OCI-M1 (cell line): Measurements from ENCODE around the gene WDR91.
"Not testable (repeated sequence)": the region's sequence is repeated elsewhere in the genome, so short reads cannot be mapped to it uniquely, and the experiment has no call there.

Source experiments
- DNase-seq: peaks from one replicate; lab custom pipeline; 2025; lab: John Stamatoyannopoulos, UW

The WDR91 gene

DNA sequence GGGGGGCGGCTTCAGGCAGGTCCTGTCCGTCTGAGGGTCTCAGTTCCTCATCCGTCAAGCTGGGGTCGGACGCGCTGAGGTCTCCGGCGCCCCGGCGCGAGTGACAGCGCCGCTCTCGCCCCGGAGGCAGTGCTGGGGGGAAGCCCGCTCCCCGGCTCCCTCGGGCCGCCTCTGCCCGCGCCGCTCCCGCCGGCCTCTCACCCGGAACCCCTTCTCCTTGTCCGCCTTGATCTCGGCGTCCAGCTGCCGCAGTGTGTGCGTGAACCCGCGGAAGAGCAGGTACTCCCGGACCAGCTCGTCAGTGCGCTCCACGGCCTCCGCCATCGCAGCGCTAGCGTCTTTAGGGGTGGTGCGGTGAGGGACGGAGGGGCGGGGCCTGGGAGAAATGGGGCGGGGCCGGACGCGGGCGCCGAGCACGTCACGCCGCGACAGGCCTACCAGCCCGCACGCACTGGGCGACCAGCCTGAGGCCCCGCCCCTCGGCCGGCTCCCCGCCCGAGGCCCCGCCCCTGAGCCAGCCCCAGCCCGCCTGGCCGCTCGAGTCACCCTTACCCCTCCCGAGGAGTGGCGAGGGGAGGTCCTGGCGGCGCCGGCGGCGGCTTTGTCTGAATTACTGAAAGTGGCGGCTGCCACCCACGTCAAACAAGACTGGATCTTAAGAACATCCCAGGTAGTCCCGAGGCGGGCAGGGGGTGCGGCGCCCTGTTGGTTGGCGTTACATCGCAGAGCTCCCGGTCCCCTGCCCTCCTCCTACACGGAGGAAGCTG lies at the start of gene WDR91:
Gene WDR91 (minus strand): TSS at position 348 of the 767 bp plus-strand sequence. CDS start 24 bp downstream, at position 324.
- peak; percentile 92 for DNase-seq

DNA sequence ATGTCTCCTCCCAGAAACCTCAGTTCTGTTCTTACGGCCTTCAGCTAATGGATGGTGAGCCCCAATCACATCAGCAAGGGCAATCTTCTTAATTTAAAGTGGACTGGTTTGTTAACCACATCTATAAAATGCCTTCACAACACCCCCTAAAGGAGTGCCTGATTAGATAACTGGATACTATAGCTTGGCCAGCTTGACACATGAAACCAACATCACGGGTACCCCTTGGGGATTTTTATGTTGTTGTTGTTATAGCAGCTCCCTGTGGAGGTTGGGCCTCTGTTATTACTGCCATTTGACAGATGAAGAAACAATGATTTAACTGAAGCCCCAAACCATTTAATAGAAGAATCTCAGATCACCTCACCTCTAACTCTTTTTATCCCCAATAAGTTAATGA lies 49.1 kb upstream of the WDR91 start:
- DNase-seq = no peak

DNA sequence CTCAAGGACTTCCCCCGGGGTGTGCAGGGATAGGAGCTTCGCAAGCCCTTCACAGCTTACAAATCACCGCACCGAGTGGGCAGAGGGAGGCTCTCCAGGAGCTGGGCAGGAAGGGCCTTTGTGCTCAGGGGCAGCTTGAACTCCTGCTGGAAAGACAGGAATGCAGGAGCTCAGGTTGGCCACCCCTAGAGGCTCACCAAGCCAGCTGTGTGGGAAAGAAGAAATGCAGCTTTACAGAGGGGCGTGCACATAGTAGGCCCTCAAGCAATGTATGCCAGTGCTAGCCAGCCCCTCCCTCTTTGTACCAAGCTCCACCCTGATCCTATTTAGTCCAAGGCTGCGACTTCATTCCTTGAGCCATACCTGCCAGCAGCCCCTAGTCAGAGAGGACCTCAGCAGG lies 48.4 kb upstream of the WDR91 start:
- DNase-seq = no peak

DNA sequence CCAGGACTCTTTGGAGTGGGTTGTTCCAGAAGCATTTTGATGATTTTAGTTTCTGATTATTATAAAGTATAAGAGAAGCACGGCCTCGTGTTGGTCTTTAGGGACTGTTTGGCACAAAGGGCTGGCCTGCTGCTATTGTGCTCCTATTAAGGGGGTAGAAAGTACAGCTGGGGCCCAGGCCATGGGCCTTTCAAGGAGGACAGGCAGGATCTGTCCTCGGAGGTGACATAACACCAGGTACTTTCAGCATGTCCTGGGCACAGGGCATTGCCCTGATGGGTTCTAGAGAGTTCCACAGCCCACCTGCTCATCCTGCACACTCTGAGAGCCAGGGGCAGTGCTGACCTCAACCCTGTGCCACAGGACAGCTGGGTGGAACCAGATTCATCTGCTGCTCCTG lies 47.3 kb upstream of the WDR91 start:
- DNase-seq = no peak

DNA sequence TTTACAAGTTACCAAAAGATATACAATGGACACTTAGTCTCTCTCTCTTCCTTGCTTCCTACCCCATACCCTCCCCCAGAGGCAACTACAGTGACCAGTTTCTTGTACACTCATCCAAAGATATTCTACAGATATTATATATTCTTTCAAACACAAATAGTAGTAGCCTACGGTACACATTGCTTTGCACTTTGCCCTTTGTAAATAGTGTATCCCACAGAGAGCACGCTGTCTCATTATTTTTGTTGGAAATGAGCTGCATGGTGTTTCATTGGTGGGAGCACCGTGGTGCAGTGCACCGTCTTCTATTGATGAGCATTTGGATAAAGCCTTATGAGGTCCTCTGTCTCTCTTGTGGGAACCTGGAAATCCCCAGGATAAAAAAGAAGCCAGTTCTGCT lies 46.5 kb upstream of the WDR91 start:
- DNase-seq = no peak

DNA sequence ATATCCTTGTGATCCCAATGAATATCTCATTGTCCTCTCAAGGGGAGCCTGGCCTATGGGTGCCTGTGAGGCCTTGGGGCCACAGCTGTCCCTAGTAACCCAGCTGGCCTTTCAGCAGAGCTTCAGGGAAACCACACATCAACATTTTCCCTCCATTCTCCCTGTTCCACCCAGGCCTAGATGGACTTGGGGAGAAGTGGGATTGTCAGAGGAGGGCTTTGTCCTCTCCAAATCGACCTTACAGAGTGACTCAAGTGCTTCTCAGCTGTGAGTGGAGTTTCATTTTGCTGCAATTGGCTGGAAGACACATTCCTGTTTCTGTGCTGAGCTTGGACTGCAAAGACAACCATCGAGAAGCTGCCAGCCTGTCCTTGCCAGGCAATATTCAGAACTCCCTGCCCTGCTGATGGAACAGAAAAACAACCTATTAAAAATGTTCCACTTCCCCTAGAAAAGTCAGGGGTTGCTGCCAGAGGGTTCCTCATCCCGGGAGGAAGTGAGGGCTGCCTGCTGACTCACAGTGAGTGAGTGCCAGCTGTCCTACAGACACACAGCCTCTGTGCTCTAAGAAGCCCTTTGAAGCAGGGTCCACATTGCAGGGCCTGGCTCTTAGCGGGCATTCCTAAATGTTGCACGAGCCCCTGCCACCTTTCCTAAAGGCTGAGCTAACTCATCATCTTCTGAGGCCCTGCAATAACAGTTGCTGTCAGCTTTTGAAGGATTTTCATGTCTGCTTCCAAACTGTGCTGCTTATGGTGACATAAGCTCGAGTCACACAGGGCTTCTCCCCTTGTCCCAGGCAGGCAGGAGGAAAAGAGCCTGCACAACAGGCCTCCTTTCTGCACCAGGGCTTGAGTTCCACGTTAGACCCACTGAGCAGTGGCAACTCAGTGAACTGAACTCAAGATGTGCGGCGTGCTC lies 42.8 kb upstream of the WDR91 start:
- DNase-seq = peak; percentile 26

DNA sequence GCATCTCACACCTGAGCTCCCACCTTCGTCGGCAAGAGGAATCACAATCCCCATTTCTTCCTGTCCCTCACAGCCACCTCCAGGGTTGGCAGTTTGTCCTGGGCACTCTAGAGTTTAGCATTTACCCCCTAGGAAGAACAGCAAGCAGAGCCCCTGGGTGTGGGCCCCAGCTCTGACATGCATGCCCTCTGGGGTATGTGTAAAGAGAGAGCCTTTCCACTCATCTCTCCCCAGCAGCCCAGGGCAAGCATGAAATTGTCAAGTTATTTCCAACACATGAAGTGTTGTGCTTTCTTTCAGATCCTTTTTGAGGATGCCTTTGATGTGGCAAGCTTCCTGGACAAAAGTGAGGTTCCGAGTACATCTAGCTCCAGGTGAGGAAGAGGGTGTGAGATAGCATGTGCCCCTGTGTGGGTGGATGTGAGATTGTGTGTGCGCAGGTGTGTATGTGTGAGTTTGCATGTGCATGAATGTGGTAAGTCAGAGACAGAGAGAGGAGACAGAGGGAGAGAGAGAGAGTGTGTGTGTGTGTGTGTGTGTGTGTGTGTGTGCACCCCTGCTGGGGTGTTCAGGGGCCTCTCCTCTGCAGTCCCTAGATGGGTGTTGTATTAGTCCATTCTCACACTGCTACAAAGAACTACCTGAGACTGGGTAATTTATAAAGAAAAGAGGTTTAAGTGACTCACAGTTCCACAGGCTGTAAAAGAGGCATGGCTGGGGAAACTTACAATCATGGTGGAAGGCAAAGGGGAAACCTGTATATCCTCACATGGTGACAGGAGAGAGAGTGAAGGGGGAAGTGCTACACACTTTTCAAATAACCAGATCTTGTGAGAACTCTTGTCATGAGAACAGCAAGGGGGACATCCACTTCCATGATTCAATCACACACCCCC lies 40.4 kb upstream of the WDR91 start:
- no peak for DNase-seq

DNA sequence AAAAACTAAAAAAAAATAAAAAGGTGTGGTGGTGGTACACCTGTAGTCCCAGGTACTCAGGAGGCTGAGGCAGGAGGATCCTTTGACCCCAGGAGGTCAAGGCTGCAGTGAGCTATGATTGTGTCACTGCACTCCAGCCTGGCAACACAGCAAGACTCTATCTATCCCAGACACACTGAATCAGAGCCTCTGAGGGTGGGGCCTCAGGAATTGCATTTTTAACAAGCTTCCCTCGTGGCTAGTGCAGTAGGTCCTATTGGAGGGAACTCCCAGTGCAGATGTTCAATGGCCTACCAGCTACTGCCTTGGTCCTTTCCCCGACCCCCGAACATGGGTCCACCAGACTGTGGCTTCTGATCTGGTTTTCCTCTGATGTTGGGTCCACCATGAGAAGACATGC lies 37.2 kb upstream of the WDR91 start:
- DNase-seq = no peak

DNA sequence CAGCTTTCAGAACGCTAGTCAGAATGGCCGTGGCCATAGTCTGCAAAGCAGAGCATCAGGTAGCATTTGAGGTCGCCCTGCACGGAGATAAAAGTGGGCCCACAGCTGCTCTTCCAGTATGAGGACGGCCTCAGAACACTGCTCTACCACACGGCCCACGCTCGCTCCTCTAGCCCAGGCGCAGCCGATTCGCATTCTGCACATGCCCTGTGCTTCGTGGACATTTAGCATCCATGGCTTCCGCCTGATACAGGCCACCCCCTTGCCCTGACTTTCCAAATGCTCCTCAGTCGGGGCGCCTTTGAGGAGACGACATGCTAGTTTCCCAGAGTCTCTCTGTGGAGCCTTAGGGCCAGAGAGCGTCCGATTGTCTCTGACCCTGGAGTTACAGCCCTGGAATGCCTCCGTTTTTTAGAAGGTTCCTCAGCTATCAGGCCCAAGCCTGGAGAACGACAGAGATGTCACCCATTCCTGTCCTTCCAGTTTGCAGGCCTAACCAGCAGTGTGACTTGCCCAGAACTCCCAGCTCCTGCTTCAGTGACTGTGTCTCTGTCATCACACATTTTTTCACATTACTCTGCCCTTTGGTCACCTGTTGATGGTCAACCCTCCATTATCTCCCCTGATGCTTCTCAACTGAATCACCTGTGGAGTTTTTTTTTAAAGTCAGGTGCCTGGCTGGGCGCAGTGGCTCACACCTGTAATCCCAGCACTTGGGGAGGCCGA lies 36.6 kb upstream of the WDR91 start:
- no peak for DNase-seq

DNA sequence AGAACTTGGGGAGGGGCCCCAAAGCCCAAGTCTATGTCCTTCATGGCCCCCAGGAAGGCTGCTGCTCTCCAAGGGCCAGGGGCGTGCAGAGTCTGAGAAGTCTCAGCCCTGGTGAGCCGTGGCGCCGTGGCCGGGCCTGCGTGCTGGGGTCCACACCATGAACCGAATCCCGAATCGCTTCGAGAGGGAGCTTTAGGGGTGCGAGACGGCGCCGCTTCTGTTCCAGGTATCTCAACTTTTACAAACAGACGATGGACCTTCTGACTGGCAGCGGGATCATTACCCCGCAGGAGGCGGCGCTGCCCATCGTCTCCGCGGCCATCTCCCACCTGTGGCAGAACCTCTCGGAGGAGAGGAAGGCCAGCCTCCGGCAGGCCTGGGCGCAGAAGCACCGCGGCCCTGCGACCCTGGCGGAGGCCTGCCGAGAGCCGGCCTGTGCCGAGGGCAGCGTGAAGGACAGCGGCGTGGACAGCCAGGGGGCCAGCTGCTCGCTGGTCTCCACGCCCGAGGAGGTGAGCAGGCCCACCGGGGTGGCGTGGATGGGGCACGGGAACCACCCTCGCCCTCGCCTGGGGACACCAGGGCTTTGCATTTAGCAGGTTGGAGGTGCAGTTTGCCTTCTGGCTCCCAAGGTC lies 35.0 kb upstream of the WDR91 start:
- DNase-seq = no peak

DNA sequence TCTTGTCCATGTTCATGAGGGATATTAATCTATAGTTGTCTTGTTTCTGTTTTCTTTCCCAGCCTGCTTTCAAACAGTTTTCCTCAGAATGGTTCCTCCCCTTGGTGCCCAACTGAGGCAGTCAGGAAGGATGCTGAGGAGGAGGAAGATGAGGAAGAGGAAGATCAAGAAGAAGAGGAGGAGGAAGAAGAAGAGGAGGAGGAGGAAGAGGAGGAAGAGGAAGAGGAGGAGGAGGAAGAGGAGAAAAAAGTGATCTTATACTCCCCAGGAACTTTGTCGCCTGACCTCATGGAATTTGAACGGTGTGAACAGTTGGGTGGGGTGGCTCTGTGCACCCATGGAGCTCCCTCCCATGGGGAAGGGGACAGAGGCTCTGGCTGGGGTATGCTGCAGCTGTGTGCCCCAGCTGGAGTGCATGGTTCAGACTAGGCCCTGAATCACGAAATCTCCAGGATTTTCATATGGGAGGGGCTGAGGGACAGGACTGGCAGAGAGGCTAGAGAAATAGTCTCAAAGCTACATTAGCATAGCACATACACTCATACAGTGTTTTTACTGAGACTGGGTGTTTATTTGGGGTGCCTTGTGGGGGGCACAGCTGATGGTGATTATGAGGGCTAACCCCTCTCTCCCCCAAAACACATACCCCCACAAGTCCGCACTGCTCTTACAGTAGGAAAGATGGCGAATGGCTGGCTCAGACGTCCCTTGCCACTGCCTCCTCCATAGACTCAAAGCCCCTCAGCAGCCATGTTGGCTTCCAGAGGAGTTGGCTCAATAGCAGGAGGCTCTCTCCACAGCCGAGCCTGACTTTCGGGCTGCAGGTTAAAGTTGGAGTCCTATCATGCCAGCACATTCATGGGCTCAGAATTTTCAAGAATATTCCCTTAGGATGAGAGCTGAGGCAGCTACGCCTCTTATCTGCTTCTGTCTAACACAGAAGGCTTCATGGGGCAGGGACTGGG lies 34.2 kb upstream of the WDR91 start:
- no peak for DNase-seq

DNA sequence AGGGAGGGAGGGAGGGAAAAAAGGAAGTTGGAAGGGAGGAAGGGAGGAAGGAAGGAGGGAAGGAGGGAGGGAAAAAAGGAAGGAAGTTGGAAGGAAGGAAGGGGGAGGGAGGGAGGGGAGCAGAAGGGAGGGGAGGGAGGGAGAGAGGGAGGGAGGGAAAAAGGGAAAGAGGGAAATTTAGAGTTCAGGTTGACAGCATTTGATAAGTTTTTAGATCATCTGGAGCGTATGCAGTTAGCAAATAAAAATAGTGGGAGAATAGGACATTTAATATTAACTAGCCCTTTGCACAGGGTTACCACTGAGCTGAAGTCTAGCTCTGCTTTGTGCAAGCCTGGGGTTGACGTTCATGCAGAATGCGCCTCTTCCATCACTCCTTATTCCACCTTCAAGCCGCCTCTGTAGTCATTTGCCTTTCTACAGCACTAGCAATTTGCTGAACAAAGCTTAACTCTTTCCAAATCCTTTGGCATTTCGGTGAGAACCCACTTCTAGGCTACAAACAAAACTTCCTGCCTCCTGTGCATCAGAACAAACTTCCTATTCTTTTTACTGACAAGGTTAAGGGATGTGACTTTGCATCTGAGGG lies 30.9 kb upstream of the WDR91 start:
- no peak for DNase-seq

DNA sequence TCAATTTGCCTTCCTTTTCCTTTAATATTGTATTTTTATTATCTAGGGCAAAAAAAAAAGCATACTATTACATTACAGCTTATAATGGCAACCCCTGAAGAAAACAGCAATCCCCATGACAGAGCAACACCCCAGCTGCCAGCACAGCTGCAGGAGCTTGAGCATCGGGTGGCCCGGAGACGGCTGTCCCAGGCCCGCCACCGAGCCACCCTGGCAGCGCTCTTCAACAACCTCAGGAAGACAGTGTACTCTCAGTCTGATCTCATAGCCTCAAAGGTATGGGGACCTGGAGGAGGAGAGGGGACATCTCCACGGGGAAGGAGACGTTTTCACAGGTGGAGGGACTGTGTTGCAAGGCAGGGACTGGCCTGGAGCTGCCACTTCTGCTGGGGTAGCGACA lies 29.1 kb upstream of the WDR91 start:
- DNase-seq = no peak

DNA sequence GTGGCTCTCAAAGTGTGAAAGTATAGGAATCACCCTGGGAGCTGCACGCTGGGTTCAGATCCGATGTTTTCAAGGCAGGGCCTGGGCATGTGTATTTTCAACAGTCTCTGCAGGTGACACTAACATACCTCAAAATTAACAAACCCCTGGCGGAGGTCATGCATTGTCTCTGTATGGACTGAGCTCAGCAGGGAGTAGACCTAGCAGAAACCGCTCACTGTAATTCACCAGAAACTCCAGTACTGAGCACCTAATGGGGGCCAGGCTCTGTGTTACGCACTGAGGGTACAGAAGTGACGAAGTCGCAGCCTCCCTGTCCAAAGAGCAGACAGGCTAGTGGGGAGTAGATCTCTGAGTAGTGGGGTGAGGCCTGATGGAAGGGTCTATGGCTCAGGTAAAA lies 27.9 kb upstream of the WDR91 start:
- no peak for DNase-seq

DNA sequence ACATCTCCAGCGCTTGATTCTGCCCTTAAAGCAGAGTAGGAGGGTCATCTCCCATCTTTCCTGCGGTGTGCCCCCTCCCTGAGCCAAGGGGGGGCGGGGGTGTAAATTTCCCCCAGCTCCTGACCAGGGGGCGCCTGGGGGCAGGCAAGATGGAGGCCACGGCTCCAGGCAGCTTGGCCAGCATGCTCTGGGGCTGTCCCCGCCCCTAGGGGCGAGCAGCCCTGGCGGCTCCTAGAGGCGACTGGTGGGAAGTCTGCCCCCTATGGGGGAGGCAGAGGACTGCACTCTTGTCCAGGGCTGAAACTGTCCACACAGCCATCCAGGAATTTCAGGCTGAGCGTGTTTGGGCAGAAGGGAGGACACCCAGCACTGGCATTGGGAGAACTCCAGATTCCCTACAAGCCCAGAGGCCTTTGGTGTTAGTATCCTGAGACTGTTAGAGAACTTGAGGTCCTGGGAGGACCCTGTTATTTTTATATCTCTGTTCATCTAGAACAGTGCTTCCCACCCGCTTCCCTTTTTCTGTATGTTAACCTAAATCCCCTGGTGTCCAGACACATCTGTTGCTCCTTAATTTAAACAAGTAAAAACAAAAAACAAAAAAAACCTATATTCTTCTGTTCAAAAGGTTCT lies 26.9 kb upstream of the WDR91 start:
- peak; percentile 34 for DNase-seq

DNA sequence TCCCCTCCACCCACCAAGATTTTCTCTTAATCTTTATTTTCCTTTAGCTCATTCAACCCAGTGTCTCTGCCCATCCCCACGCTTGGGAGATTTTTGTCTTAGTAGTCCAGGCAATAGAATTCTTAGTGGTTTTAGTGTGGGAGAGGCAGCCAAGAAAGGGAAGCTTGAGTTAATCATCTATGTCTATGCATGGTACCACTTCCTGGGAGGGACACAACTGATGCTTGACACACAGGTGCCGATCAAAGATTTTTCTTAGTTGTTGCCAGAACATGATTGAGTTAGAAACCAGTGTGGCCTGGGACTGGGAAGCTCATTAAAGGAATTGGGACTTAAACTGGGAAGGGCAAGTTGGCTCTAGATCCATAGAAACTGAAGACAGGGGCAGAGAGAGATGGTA lies 25.4 kb upstream of the WDR91 start:
- DNase-seq = peak; percentile 1

DNA sequence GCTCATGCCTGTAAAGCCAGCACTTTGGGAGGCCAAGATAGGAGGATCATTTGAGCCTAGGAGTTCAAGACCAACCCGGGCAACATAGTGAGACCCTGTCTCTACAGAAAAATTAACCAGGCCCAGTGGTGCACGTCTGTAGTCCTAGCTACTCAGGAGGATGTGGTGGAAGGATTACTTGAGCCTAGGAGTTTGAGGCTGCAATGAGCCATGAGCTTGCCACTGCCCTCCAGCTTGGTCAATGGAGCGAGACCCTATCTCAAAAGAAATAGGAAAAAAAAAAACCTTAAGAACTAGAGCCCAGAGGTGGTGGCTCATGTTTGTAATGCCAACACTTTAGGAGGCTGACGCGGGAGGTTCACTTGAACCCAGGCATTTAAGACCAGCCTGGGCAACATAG lies 24.5 kb upstream of the WDR91 start:
- no peak for DNase-seq

DNA sequence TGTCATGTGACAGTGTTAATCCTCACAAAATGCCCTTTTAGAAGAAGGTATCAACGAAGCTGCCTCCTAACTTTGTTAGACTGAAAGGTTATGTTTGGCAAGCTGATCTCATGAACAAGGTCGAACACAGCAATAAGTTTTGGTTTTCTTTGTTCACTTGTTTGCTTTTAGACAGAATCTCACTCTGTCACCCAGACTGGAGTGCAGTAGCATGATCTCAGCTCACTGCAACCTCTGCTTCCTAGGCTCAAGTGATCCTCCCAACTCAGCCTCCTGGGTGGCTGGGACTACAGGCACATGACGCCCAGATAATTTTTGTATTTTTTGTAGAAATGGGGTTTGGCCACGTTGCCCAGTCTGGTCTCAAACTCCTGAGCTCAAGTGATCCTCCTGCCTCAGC lies 23.4 kb upstream of the WDR91 start:
- DNase-seq = no peak

DNA sequence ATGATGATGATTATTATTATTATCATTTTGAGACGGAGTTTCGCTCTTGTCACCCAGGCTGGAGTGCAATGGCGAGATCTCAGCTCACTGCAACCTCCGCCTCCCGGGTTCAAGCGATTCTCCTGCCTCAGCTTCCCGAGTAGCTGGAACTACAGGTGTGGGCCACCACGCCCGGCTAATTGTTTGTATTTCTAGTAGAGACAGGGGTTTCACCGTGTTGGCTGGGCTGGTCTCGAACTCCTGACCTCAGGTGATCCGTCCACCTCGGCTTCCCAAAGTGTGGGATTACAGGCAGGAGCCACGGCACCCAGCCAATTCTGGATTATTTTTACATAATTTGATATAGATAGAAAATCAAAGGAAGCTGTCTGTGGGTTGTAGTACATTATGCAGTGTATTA lies 22.8 kb upstream of the WDR91 start:
- DNase-seq = not testable (repeated sequence)
